GM12864 (cell line): ENCODE results near the gene HSPB2.

Experiments
- DNase-seq: peaks from one replicate; pipeline ENCODE4 v3.0.0-alpha.2; 2011; ENCODE audit warnings: low read depth
- H3K4me3 ChIP-seq: 2 replicates; pipeline ENCODE4 v1.5.1; 2011; ENCODE audit warnings: mild to moderate bottlenecking, low read depth, low read length, control low read depth
- CTCF ChIP-seq: IDR thresholded peaks from 2 replicates; pipeline ENCODE4 v1.5.1; 2011; ENCODE audit warnings: low read depth, mild to moderate bottlenecking, moderate library complexity, low read length, control low read depth, inconsistent platforms; ENCODE audit errors: missing control alignments

Gene HSPB2

GRCh38 chr11:111961389-111962300 is 49.1 kb downstream of the HSPB2 start:
- no peak for DNase-seq
- TF ChIP-seq CTCF: no peak
- no peak overlapping the region for H3K4me3 ChIP-seq
